SK-N-SH treated with all-trans-retinoic acid at 6 μM for 48 hours (cell line): Measurements from ENCODE around the gene NR2F2.

Source experiments
- ARNTL ChIP-seq: fragments of 450-650 bp; formaldehyde crosslinking; IDR thresholded peaks from 2 replicates; pipeline ENCODE4 v1.5.0; 2020; ENCODE audit warnings: low read depth, mild to moderate bottlenecking, moderate library complexity, borderline replicate concordance
- BACH2 ChIP-seq: fragments of 250-450 bp; sonication (Bioruptor Pico); IDR thresholded peaks from 2 replicates; pipeline ENCODE4 v1.9.0; 2021; ENCODE audit warnings: mild to moderate bottlenecking, borderline replicate concordance
- CREB5 ChIP-seq: fragments of 250-450 bp; sonication (Bioruptor Pico); IDR thresholded peaks from 2 replicates; pipeline ENCODE4 v1.5.1; 2020; ENCODE audit warnings: low read depth, mild to moderate bottlenecking, moderate library complexity
- ESRRG ChIP-seq: fragments of 250-450 bp; sonication (Bioruptor Pico); IDR thresholded peaks from 2 replicates; pipeline ENCODE4 v1.6.1; 2021; ENCODE audit warnings: mild to moderate bottlenecking
- ISL1 ChIP-seq: fragments of 250-450 bp; sonication (Bioruptor Pico); IDR thresholded peaks from 2 replicates; pipeline ENCODE4 v2.1.2; 2022; ENCODE audit warnings: mild to moderate bottlenecking, moderate library complexity
- PATZ1 ChIP-seq: fragments of 250-450 bp; sonication (Bioruptor Pico); IDR thresholded peaks from 2 replicates; pipeline ENCODE4 v1.8.0; 2020; ENCODE audit warnings: mild to moderate bottlenecking, moderate library complexity, borderline replicate concordance
- TCF4 ChIP-seq: fragments of 250-450 bp; sonication (Bioruptor Pico); IDR thresholded peaks from 2 replicates; pipeline ENCODE4 v1.8.0; 2021; ENCODE audit warnings: mild to moderate bottlenecking, moderate library complexity, borderline replicate concordance
- ZC3H10 ChIP-seq: fragments of 250-450 bp; sonication (Bioruptor Pico); IDR thresholded peaks from 2 replicates; pipeline ENCODE4 v1.5.1; 2021; ENCODE audit warnings: mild to moderate bottlenecking, moderate library complexity
- ZFP3 ChIP-seq: fragments of 250-450 bp; sonication (Bioruptor Pico); IDR thresholded peaks from 2 replicates; pipeline ENCODE4 v1.5.0; 2020; ENCODE audit warnings: mild to moderate bottlenecking, moderate library complexity
- ZFP30 ChIP-seq: fragments of 450-650 bp; formaldehyde crosslinking; IDR thresholded peaks from 2 replicates; pipeline ENCODE4 v1.5.0; 2022; ENCODE audit warnings: mild to moderate bottlenecking, moderate library complexity
- ZNF565 ChIP-seq: fragments of 450-650 bp; formaldehyde crosslinking; conservative IDR thresholded peaks from 2 replicates; pipeline ENCODE4 v1.5.0; 2020; ENCODE audit warnings: low read depth, mild to moderate bottlenecking, moderate library complexity
- TF ChIP-seq, protein P1 (sequence below): fragments of 250-450 bp; sonication (Bioruptor Pico); IDR thresholded peaks from 2 replicates; pipeline ENCODE4 v1.5.1; 2021; ENCODE audit warnings: mild to moderate bottlenecking, moderate library complexity

- TF ChIP-seq ESRRG (CRISPR knock-in tag), result no peak
- no peak for TF ChIP-seq BACH2 (CRISPR knock-in tag)
- TF ChIP-seq, protein P1, sequence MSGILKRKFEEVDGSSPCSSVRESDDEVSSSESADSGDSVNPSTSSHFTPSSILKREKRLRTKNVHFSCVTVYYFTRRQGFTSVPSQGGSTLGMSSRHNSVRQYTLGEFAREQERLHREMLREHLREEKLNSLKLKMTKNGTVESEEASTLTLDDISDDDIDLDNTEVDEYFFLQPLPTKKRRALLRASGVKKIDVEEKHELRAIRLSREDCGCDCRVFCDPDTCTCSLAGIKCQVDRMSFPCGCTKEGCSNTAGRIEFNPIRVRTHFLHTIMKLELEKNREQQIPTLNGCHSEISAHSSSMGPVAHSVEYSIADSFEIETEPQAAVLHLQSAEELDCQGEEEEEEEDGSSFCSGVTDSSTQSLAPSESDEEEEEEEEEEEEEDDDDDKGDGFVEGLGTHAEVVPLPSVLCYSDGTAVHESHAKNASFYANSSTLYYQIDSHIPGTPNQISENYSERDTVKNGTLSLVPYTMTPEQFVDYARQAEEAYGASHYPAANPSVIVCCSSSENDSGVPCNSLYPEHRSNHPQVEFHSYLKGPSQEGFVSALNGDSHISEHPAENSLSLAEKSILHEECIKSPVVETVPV (CRISPR knock-in tag), result no peak
- TF ChIP-seq PATZ1, result no peak
- no peak for TF ChIP-seq ARNTL (CRISPR knock-in tag)
- no peak for TF ChIP-seq ISL1 (CRISPR knock-in tag)
- no peak for TF ChIP-seq TCF4 (CRISPR knock-in tag)
- TF ChIP-seq CREB5 (CRISPR knock-in tag), result no peak
- no peak for TF ChIP-seq ZC3H10 (CRISPR knock-in tag)
- TF ChIP-seq ZFP3 (CRISPR knock-in tag), result no peak
- TF ChIP-seq ZFP30 (CRISPR knock-in tag), result no peak
- TF ChIP-seq ZNF565 (CRISPR knock-in tag), result no peak
Measured at GRCh38 chr15:96344706-96345559, 14.4 kb downstream of the NR2F2 start.
